CD4-positive, alpha-beta T cell treated with Interleukin-10 for 1 hour (primary cell): ENCODE measurements around the gene HTT.
"Not testable (repeated sequence)": the region's sequence is repeated elsewhere in the genome, so short reads cannot be mapped to it uniquely, and the experiment has no call there.

ENCODE experiments used
- DNase-seq: peaks from one replicate; pipeline ENCODE4 v3.0.0-alpha.2; 2020

The HTT gene

DNA sequence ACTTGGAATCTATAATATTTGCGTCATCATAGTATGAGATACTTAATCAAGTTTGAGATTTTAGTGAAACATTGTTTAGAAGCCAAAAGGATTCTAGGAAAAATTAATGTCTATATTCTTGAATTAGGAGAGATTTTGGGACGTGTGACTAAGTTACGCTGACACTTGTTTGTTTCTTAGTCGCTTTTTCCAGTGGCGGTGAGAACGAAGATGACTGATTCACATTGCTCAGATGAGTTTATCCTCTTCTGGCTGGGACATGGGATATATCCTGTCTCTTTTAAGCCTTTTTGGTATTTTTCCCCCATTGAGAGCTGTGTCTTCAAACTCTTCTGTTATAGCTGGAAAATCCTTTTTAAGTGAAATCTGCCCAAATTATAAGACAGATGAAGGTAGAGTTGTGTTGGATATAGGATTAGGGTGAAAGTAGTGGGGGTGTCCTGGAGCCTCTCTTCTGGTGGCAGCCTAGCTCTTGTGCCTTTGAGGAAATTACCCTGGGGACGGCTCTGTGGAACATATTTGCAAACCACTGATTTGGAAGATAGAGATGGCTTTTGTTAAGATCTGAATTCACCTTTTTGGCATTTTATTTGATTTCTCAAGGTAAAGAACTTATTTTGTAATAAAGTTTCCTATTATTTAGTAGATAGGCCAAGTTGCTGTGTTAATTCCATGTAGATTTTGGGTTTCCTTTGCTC is 49.7 kb downstream of the HTT start:
- no peak for DNase-seq

- no peak for DNase-seq
Observed at GRCh38 chr4:3127112-3127511, 52.6 kb downstream of the HTT start.

DNA sequence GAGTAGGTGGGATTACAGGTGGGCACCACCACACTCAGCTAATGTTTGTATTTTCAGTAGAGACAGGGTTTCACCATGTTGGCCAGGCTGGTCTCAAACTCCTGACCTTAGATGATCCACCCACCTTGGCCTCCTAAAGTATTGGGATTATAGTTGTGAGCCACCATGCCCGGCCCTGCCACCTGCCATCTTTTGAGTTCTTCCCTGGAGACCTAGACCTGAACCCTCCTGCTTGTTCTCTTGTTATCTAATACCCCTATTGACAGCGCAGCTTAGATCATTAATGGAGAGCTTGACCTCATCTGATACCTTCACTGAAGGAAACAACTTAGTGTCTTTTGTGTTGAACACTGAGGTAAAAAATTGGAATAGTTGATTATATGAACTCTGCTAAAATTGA is 53.6 kb downstream of the HTT start:
- no peak for DNase-seq

- no peak for DNase-seq
Observed at GRCh38 chr4:3128976-3129375, 54.5 kb downstream of the HTT start.

GRCh38 chr4:3130201-3130600 is 55.7 kb downstream of the HTT start:
- DNase-seq, result no peak

- no peak for DNase-seq
Observed at GRCh38 chr4:3130826-3131225, 56.3 kb downstream of the HTT start.

- DNase-seq, result no peak
Observed at GRCh38 chr4:3134201-3134600, 59.7 kb downstream of the HTT start.

GRCh38 chr4:3135155-3136011 is 60.9 kb downstream of the HTT start:
- DNase-seq, result no peak

GRCh38 chr4:3136454-3136853 is 62.0 kb downstream of the HTT start:
- peak; percentile 1 for DNase-seq

GRCh38 chr4:3137908-3138307 is 63.4 kb downstream of the HTT start:
- DNase-seq, result no peak

DNA sequence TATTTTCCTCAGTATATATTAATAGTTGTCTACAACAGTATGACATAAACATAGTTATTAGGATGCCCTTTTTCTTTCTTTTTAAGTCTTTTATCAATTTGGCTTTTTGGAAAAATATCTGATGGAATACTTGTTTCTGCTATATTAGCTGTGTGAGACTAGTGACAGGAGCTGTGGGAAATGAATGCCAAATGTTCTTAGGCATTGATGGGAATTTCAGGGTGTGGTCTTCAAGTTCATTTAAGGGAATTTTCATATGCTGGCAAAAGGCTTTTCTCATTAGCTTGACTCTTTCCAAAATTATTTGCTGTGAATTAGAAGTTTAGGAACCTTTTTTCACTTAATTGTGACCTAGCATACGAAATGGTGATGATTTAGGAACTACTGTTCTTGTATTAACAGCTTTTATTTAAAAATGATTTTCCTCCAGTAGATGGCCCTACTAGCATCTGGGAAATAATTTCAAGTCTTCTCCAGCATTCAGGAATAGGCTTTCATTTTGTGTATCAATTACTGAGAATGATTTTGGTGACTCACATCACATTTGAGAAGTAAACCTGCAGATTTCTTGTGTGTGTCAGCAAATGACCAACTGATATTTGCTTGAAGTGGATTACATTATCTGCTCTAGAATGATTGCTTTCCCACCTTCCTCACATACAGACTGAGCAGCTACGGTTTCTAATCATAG is 70.9 kb downstream of the HTT start:
- DNase-seq, result no peak

GRCh38 chr4:3148926-3149325 is 74.4 kb downstream of the HTT start:
- DNase-seq, result no peak

- not testable (repeated sequence) for DNase-seq
Observed at GRCh38 chr4:3151238-3151637, 76.8 kb downstream of the HTT start.

GRCh38 chr4:3157366-3157765 is 82.9 kb downstream of the HTT start:
- no peak for DNase-seq

DNA sequence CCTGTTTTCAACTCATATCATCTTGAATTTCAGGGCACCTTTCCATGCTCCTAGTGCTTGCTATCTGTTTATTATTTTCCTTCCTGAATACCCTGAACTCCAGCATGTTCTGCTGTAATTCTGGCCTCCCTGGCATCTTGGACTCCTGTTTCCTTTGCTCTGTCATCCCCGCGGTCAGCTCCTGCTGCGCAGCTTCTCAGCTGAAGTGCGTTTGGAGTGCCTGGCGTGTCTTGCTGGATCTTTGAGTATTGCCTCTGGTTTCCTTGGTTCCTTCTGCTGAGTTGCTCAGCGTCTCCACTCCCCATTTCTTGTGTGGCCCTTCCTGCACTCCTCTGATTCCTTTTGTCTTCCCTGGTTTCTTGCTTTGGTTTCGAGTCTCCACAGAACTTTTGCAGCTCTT is 84.4 kb downstream of the HTT start:
- no peak for DNase-seq

DNA sequence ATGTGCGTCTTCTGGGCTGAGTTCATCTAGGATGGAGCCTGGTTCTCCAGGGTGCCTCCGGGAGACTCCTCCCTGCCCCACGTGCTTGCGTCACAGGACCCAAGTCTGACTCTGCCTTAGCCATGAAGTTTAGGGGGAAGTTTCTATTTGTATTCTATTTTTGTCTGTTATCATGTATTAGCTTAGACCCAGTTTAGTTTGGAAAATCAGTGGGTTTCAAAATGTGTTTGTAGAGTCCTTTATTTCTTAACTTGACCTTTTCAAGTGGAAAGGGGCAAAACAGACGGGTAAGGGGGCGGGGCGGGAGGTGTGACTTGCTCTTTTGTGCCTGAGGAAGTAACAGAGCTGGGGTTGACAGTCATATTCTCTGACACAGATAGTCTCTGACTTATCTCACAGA is 86.0 kb downstream of the HTT start:
- DNase-seq, result no peak

- not testable (repeated sequence) for DNase-seq
Observed at GRCh38 chr4:3161044-3161443, 86.6 kb downstream of the HTT start.

- DNase-seq, result not testable (repeated sequence)
Observed at GRCh38 chr4:3166434-3166833, 92.0 kb downstream of the HTT start.

- DNase-seq, result no peak
Observed at GRCh38 chr4:3168029-3168428, 93.5 kb downstream of the HTT start.

- no peak for DNase-seq
Observed at GRCh38 chr4:3174371-3175338, 100.2 kb downstream of the HTT start.

GRCh38 chr4:3176367-3177229 is 102.1 kb downstream of the HTT start:
- DNase-seq, result no peak

GRCh38 chr4:3177426-3177825 is 102.9 kb downstream of the HTT start:
- no peak for DNase-seq
